T-helper 22 cell (primary cell): Measurements from ENCODE around the gene BMP6.
A peak's percentile ranks its signal among the peaks of the same experiment; 100 is the strongest.

Experiments
- DNase-seq: peaks from one replicate; pipeline ENCODE4 v3.0.0-alpha.2; 2020; ENCODE audit warnings: low read depth

The BMP6 gene

GRCh38 chr6:7906741-7907140 lies 180.8 kb downstream of the BMP6 start:
- DNase-seq: no peak

- no peak for DNase-seq
Observed at GRCh38 chr6:7907159-7907558, 181.3 kb downstream of the BMP6 start.

- peak; percentile 12 for DNase-seq
Observed at GRCh38 chr6:7909323-7910276, 183.7 kb downstream of the BMP6 start.

- no peak for DNase-seq
Observed at GRCh38 chr6:7910298-7910653, 184.4 kb downstream of the BMP6 start.

GRCh38 chr6:7910654-7911344 lies 184.9 kb downstream of the BMP6 start, which contains the start of gene TXNDC5:
TSS of gene TXNDC5 (minus strand) at chr6:7910788. CDS start at chr6:7910776, 12 bp downstream.
- peak; percentile 37 for DNase-seq

- no peak for DNase-seq
Observed at GRCh38 chr6:7911345-7911725, 185.4 kb downstream of the BMP6 start.

- DNase-seq: no peak
Observed at GRCh38 chr6:7912024-7912423, 186.1 kb downstream of the BMP6 start.

GRCh38 chr6:7912736-7913517 lies 187.0 kb downstream of the BMP6 start:
- no peak for DNase-seq

- no peak for DNase-seq
Observed at GRCh38 chr6:7914311-7914710, 188.4 kb downstream of the BMP6 start.

GRCh38 chr6:7914991-7915789 lies 189.3 kb downstream of the BMP6 start:
- no peak for DNase-seq

- no peak for DNase-seq
Observed at GRCh38 chr6:7916959-7917358, 191.1 kb downstream of the BMP6 start.

GRCh38 chr6:7917729-7918128 lies 191.8 kb downstream of the BMP6 start:
- no peak for DNase-seq

- no peak for DNase-seq
Observed at GRCh38 chr6:7918403-7918802, 192.5 kb downstream of the BMP6 start.

GRCh38 chr6:7919871-7920270 lies 194.0 kb downstream of the BMP6 start:
- no peak for DNase-seq

- no peak for DNase-seq
Observed at GRCh38 chr6:7920425-7920824, 194.5 kb downstream of the BMP6 start.

- no peak for DNase-seq
Observed at GRCh38 chr6:7921046-7921445, 195.1 kb downstream of the BMP6 start.

- no peak for DNase-seq
Observed at GRCh38 chr6:7921632-7922092, 195.8 kb downstream of the BMP6 start.

GRCh38 chr6:7922596-7922995 lies 196.7 kb downstream of the BMP6 start:
- no peak for DNase-seq

GRCh38 chr6:7924867-7925266 lies 199.0 kb downstream of the BMP6 start:
- no peak for DNase-seq
